Osteoblast (primary cell): ENCODE data around the gene SNRNP40. TPM values are rescaled to one million over a fixed set of nuclear protein-coding genes. Genes with fewer than 3 reads are reported as not detected.

Experiments
- DNase-seq: peaks from one replicate; pipeline ENCODE4 v3.0.0; 2011; ENCODE audit warnings: low spot score, mixed read lengths; ENCODE audit not compliant: insufficient read length; ENCODE audit errors: missing footprints
- H2AFZ ChIP-seq: 2 replicates; pipeline ENCODE4 v1.6.0; 2011; ENCODE audit warnings: mild to moderate bottlenecking, low read length
- H3K27ac ChIP-seq: 2 replicates; pipeline ENCODE4 v1.5.1; 2011; ENCODE audit warnings: mild to moderate bottlenecking, low read depth, low read length, moderate library complexity
- H3K27me3 ChIP-seq: 2 replicates; pipeline ENCODE4 v1.6.0; 2012; ENCODE audit warnings: mild to moderate bottlenecking, control low read depth, inconsistent platforms, low read length, moderate library complexity; ENCODE audit not compliant: insufficient read depth
- H3K36me3 ChIP-seq: 2 replicates; pipeline ENCODE4 v1.5.1; 2011; ENCODE audit warnings: mild to moderate bottlenecking, low read length, control low read depth, moderate library complexity; ENCODE audit not compliant: insufficient read depth
- H3K4me1 ChIP-seq: 2 replicates; pipeline ENCODE4 v1.5.1; 2011; ENCODE audit warnings: mild to moderate bottlenecking, low read length, control low read depth, moderate library complexity; ENCODE audit not compliant: insufficient read depth
- H3K4me2 ChIP-seq: 2 replicates; pipeline ENCODE4 v1.6.0; 2011; ENCODE audit warnings: mild to moderate bottlenecking, low read length; ENCODE audit not compliant: insufficient read depth
- H3K4me3 ChIP-seq: fragments of 200-600 bp; sonication (generic); 3 replicates; pipeline ENCODE4 v1.5.1; 2012; ENCODE audit warnings: mild to moderate bottlenecking, low read length, inconsistent platforms; ENCODE audit not compliant: insufficient read depth
- H3K79me2 ChIP-seq: 2 replicates; pipeline ENCODE4 v1.6.0; 2012; ENCODE audit warnings: mild to moderate bottlenecking, low read length, control low read depth, inconsistent platforms; ENCODE audit not compliant: insufficient read depth
- H3K9me3 ChIP-seq: 2 replicates; pipeline ENCODE4 v1.5.1; 2011; ENCODE audit warnings: low read depth, low read length, control low read depth
- H4K20me1 ChIP-seq: 2 replicates; pipeline ENCODE4 v1.6.0; 2012; ENCODE audit warnings: mild to moderate bottlenecking, low read length, control low read depth; ENCODE audit not compliant: insufficient read depth
- total RNA-seq: library from RNA; depleted of rRNA; stranded (reverse); fragments of >200 nt; gene quantifications from 2 replicates; pipeline ENCODE4 v1.2.3, GENCODE V29; 2012
- TF ChIP-seq, protein P1 (sequence below): IDR thresholded peaks from 2 replicates; pipeline ENCODE4 v1.5.1; 2011; ENCODE audit warnings: mild to moderate bottlenecking, low read depth, low read length, moderate library complexity; ENCODE audit errors: extremely low read depth

Gene SNRNP40
- total RNA-seq, 1 donor = 78.2 TPM

DNA sequence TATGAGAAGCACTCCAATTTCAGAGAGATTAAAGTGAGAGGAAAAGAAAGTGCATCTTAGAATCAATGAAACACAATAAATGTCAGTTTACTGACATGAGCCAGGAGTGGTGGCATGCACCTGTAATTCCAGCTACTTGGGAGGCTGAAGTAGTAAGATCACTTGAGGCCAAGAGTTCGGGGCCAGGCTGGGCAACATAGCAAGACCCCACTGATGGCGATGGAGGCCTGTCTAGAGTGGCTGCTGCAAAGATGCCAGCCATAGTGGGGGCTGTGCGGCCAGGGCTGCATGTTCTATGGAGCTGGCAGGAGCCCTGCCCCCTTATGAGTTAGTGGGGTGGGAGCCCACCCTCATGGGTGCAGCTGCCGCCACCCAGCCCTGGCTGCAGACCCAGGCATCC is 27.5 kb upstream of the SNRNP40 start:
- peaks cover 9% of the 10 kb centered on the region for H3K36me3 ChIP-seq
- H3K4me1 ChIP-seq = no peaks in the 10 kb centered on the region
- H3K4me2 ChIP-seq = no peak overlapping the region
- no peak overlapping the region for H3K27ac ChIP-seq
- H3K27me3 ChIP-seq = no peaks in the 10 kb centered on the region
- H3K79me2 ChIP-seq = no peaks in the 10 kb centered on the region
- H3K4me3 ChIP-seq = no peak overlapping the region
- H4K20me1 ChIP-seq = peaks cover 2% of the 10 kb centered on the region
- DNase-seq = no peak
- TF ChIP-seq, protein P1, sequence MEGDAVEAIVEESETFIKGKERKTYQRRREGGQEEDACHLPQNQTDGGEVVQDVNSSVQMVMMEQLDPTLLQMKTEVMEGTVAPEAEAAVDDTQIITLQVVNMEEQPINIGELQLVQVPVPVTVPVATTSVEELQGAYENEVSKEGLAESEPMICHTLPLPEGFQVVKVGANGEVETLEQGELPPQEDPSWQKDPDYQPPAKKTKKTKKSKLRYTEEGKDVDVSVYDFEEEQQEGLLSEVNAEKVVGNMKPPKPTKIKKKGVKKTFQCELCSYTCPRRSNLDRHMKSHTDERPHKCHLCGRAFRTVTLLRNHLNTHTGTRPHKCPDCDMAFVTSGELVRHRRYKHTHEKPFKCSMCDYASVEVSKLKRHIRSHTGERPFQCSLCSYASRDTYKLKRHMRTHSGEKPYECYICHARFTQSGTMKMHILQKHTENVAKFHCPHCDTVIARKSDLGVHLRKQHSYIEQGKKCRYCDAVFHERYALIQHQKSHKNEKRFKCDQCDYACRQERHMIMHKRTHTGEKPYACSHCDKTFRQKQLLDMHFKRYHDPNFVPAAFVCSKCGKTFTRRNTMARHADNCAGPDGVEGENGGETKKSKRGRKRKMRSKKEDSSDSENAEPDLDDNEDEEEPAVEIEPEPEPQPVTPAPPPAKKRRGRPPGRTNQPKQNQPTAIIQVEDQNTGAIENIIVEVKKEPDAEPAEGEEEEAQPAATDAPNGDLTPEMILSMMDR = no peak
- no peak overlapping the region for H2AFZ ChIP-seq
- H3K9me3 ChIP-seq = no peaks in the 10 kb centered on the region

GRCh38 chr1:31318146-31318545 is 21.6 kb upstream of the SNRNP40 start:
- TF ChIP-seq, protein P1 = no peak
- H3K36me3 ChIP-seq = peaks cover 37% of the 10 kb centered on the region

GRCh38 chr1:31315902-31316301 is 19.3 kb upstream of the SNRNP40 start:
- TF ChIP-seq, protein P1 = no peak

More at GRCh38 chr1:31318146-31318545, 21.6 kb upstream of the SNRNP40 start:
- Histone ChIP-seq H3K27me3 (no peaks in the 10 kb centered on the region), H2AFZ (no peak overlapping the region), H4K20me1 (peaks cover 8% of the 10 kb centered on the region), H3K79me2 (no peaks in the 10 kb centered on the region), H3K4me3 (no peak overlapping the region), H3K27ac (no peak overlapping the region), H3K4me1 (no peaks in the 10 kb centered on the region), H3K9me3 (no peaks in the 10 kb centered on the region), H3K4me2 (no peak overlapping the region)
- no peak for DNase-seq

GRCh38 chr1:31310198-31310597 is 13.6 kb upstream of the SNRNP40 start:
- TF ChIP-seq, protein P1 = no peak
- no peak for DNase-seq
- no peaks in the 10 kb centered on the region for H3K9me3 ChIP-seq
- no peak overlapping the region for H3K4me3 ChIP-seq
- peaks cover 11% of the 10 kb centered on the region for H3K4me1 ChIP-seq
- H3K27me3 ChIP-seq = no peaks in the 10 kb centered on the region
- peaks cover 31% of the 10 kb centered on the region for H3K36me3 ChIP-seq
- H2AFZ ChIP-seq = no peak overlapping the region
- H3K79me2 ChIP-seq = peaks cover 25% of the 10 kb centered on the region
- no peak overlapping the region for H3K27ac ChIP-seq
- no peak overlapping the region for H3K4me2 ChIP-seq
- peaks cover 9% of the 10 kb centered on the region for H4K20me1 ChIP-seq

More at GRCh38 chr1:31315902-31316301, 19.3 kb upstream of the SNRNP40 start:
- Histone ChIP-seq H3K9me3 (no peaks in the 10 kb centered on the region), H3K4me3 (no peak overlapping the region), H3K27ac (no peak overlapping the region), H2AFZ (no peak overlapping the region), H3K27me3 (no peaks in the 10 kb centered on the region), H3K4me2 (no peak overlapping the region), H4K20me1 (peaks cover 8% of the 10 kb centered on the region), H3K4me1 (no peaks in the 10 kb centered on the region), H3K36me3 (peaks cover 51% of the 10 kb centered on the region), H3K79me2 (no peaks in the 10 kb centered on the region)
- DNase-seq = no peak
